PC-9 (cell line): ENCODE measurements around the gene SPIB. TPM values are rescaled to one million over a fixed set of nuclear protein-coding genes. Genes with fewer than 3 reads are reported as not detected.
A peak's percentile ranks its signal among the peaks of the same experiment; 100 is the strongest.

ENCODE experiments used
- BruUV-seq: library from RNA; stranded (reverse); fragments of 400-500 nt; replicated peaks from 2 replicates; lab custom pipeline; 2021; lab: Mats Ljungman, UMichigan
- CTCF ChIA-PET: fragments of 300-600 bp; sonication (Branson Sonifier 250); formaldehyde crosslinking; loops from one replicate; lab custom pipeline; 2022; ENCODE audit warnings: antibody characterized with exemption; lab: Charles Lee
- POLR2A ChIA-PET: fragments of 300-600 bp; sonication (Branson Sonifier 250); formaldehyde crosslinking; loops from one replicate; lab custom pipeline; 2022; ENCODE audit warnings: antibody characterized with exemption; ENCODE audit not compliant: unreplicated experiment; lab: Charles Lee
- DNase-seq, 2 experiments: peaks; one replicate each; pipeline versions ENCODE4 v3.0.0 to v3.0.0-alpha.2; 2015 to 2022; ENCODE audit warnings: mixed read lengths in 1 of 2
- H2AFZ ChIP-seq: fragments of 200-600 bp; sonication (generic); 2 replicates; pipeline ENCODE4 v1.8.1; 2017; ENCODE audit warnings: antibody characterized with exemption
- H3F3A ChIP-seq: fragments of 200-600 bp; sonication (generic); 2 replicates; pipeline ENCODE4 v1.8.1; 2017; ENCODE audit warnings: antibody characterized with exemption, mild to moderate bottlenecking, low read depth; ENCODE audit not compliant: insufficient read depth
- H3K27ac ChIP-seq: fragments of 200-600 bp; sonication (generic); 2 replicates; pipeline ENCODE4 v1.6.1; 2016; ENCODE audit warnings: mixed run types
- H3K27me3 ChIP-seq: fragments of 200-600 bp; sonication (generic); 2 replicates; pipeline ENCODE4 v1.6.1; 2016; ENCODE audit warnings: low read depth, mixed run types; ENCODE audit not compliant: insufficient read depth
- H3K36me3 ChIP-seq: fragments of 200-600 bp; sonication (generic); 2 replicates; pipeline ENCODE4 v1.6.1; 2016; ENCODE audit warnings: low read depth, mixed run types
- H3K4me1 ChIP-seq: fragments of 200-600 bp; sonication (generic); replicated peaks from 2 replicates; pipeline ENCODE4 v1.6.1; 2016; ENCODE audit warnings: mixed run types; ENCODE audit not compliant: insufficient read depth
- H3K4me2 ChIP-seq: fragments of 200-600 bp; sonication (generic); 2 replicates; pipeline ENCODE4 v1.6.1; 2017; ENCODE audit warnings: mixed run types
- H3K4me3 ChIP-seq: fragments of 200-600 bp; sonication (generic); 2 replicates; pipeline ENCODE4 v1.6.1; 2016; ENCODE audit warnings: mixed run types
- H3K79me2 ChIP-seq: fragments of 200-600 bp; sonication (generic); 2 replicates; pipeline ENCODE4 v1.6.1; 2017; ENCODE audit warnings: low read depth, mixed run types
- H3K9me2 ChIP-seq: fragments of 200-600 bp; sonication (generic); 2 replicates; pipeline ENCODE4 v1.8.1; 2017; ENCODE audit warnings: mild to moderate bottlenecking; ENCODE audit not compliant: insufficient read depth
- H3K9me3 ChIP-seq: fragments of 200-600 bp; sonication (generic); 2 replicates; pipeline ENCODE4 v1.8.1; 2016; ENCODE audit warnings: low read depth; ENCODE audit not compliant: insufficient read depth
- H4K20me1 ChIP-seq: fragments of 200-600 bp; sonication (generic); 2 replicates; pipeline ENCODE4 v1.8.1; 2017; ENCODE audit not compliant: insufficient read depth
- CTCF ChIP-seq: fragments of 200-600 bp; sonication (generic); conservative IDR thresholded peaks from 2 replicates; pipeline ENCODE4 v1.6.1; 2017; ENCODE audit warnings: mixed run types, antibody characterized with exemption, mild to moderate bottlenecking, moderate library complexity
- EZH2 ChIP-seq: fragments of 200-600 bp; sonication (generic); IDR thresholded peaks from 2 replicates; pipeline ENCODE4 v1.8.0; 2017; ENCODE audit warnings: antibody characterized with exemption, low read depth
- intact Hi-C: fragments of 100-400 bp; cut with micrococcal nuclease; formaldehyde crosslinking; loops from one replicate; pipeline ENCODE4 v1.10.0; 2022; ENCODE audit not compliant: unreplicated experiment
- total RNA-seq: library from RNA; stranded (reverse); gene quantifications from 2 replicates; pipeline ENCODE4 v1.2.3, GENCODE V29; 2021

Gene SPIB
- total RNA-seq, 1 experiment from 2014 or later, result not detected

DNA sequence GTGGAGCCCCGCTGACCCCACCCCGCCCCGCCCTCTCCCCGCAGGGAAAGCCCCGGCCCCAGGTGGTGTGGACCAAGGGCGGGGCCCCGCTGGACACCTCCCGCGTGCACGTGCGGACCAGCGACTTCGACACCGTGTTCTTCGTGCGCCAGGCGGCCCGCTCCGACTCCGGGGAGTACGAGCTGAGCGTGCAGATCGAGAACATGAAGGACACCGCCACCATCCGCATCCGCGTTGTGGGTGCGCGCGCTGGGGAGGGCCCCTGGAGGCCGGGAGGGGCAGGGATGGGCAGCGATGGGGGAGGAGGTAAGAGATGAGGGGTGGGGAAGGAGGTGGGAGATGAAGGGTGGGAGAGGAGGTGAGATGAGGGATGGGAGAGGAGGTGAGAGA lies 40.3 kb downstream of the SPIB start:
- no peak for TF ChIP-seq EZH2
- no peak for TF ChIP-seq CTCF
- H3K79me2 ChIP-seq, result no peaks in the 10 kb centered on the region
- ChIA-PET CTCF (no interaction called here), POLR2A (no interaction called here)
- H3K4me2 ChIP-seq, result no peak overlapping the region
- H3F3A ChIP-seq, result no peaks in the 10 kb centered on the region
- no TSS peak for BruUV-seq
- no peak for DNase-seq
- no peak overlapping the region for H3K4me3 ChIP-seq
- peaks cover 41% of the 10 kb centered on the region for H3K27me3 ChIP-seq
- H2AFZ ChIP-seq, result no peak overlapping the region
- no peaks in the 10 kb centered on the region for H3K9me3 ChIP-seq
- no peaks in the 10 kb centered on the region for H4K20me1 ChIP-seq
- H3K4me1 ChIP-seq, result peaks cover 8% of the 10 kb centered on the region
- intact Hi-C loops, result no loop called here
- H3K36me3 ChIP-seq, result no peaks in the 10 kb centered on the region
- H3K27ac ChIP-seq, result no peak overlapping the region
- no peaks in the 10 kb centered on the region for H3K9me2 ChIP-seq

GRCh38 chr19:50459638-50460037 lies 40.9 kb downstream of the SPIB start:
- H4K20me1 ChIP-seq, result no peaks in the 10 kb centered on the region
- peaks cover 8% of the 10 kb centered on the region for H3K4me1 ChIP-seq
- H3K27ac ChIP-seq, result no peak overlapping the region
- no peaks in the 10 kb centered on the region for H3K79me2 ChIP-seq
- TF ChIP-seq CTCF (no peak), EZH2 (no peak)
- no peak overlapping the region for H2AFZ ChIP-seq
- H3K9me2 ChIP-seq, result no peaks in the 10 kb centered on the region
- no TSS peak for BruUV-seq
- CTCF ChIA-PET, result no interaction called here
- H3K27me3 ChIP-seq, result peaks cover 36% of the 10 kb centered on the region
- POLR2A ChIA-PET, result no interaction called here
- H3K4me3 ChIP-seq, result no peak overlapping the region
- no peaks in the 10 kb centered on the region for H3F3A ChIP-seq
- H3K9me3 ChIP-seq, result no peaks in the 10 kb centered on the region
- no peak overlapping the region for H3K4me2 ChIP-seq
- no peak for DNase-seq
- no peaks in the 10 kb centered on the region for H3K36me3 ChIP-seq
- intact Hi-C loops, result loop anchor here (2.0 kb wide), 1 partner anchor 201 kb away; no protein-coding TSS in a partner anchor

GRCh38 chr19:50460161-50460765 lies 41.5 kb downstream of the SPIB start:
- TF ChIP-seq EZH2 (no peak), CTCF (no peak)
- Histone ChIP-seq H3K9me3 (no peaks in the 10 kb centered on the region), H3K27ac (no peak overlapping the region), H3K4me3 (no peak overlapping the region), H3F3A (no peaks in the 10 kb centered on the region), H3K4me1 (peaks cover 8% of the 10 kb centered on the region), H3K79me2 (no peaks in the 10 kb centered on the region), H2AFZ (no peak overlapping the region), H4K20me1 (no peaks in the 10 kb centered on the region), H3K4me2 (no peak overlapping the region), H3K27me3 (peaks cover 31% of the 10 kb centered on the region), H3K36me3 (no peaks in the 10 kb centered on the region), H3K9me2 (no peaks in the 10 kb centered on the region)
- ChIA-PET POLR2A (no interaction called here), CTCF (interaction anchor here (0.6 to 1.2 kb wide), 6 partner anchors 12 to 345 kb away, joined by 3 to 9 read pairs (median 4); no protein-coding TSS in a partner anchor)
- intact Hi-C loops, result loop anchor here (2.0 kb wide), 1 partner anchor 201 kb away; no protein-coding TSS in a partner anchor
- DNase-seq, result peak; percentile 35 to 73
- BruUV-seq, result no TSS peak
